HUES6 (cell line): ENCODE measurements around the gene NGEF.

Experiments
- H3K27ac ChIP-seq: 2 replicates; pipeline ENCODE4 v1.7.0; 2013; ENCODE audit warnings: low read depth, mild to moderate bottlenecking, low read length, inconsistent platforms
- H3K27me3 ChIP-seq: 2 replicates; pipeline ENCODE4 v1.6.1; 2013; ENCODE audit warnings: low read length; ENCODE audit not compliant: control insufficient read depth, insufficient read depth
- H3K36me3 ChIP-seq: 2 replicates; pipeline ENCODE4 v1.6.1; 2013; ENCODE audit warnings: low read length; ENCODE audit not compliant: control insufficient read depth, insufficient read depth
- H3K4me1 ChIP-seq: 2 replicates; pipeline ENCODE4 v1.6.1; 2013; ENCODE audit warnings: low read length; ENCODE audit not compliant: control insufficient read depth, insufficient read depth
- H3K4me3 ChIP-seq: 2 replicates; pipeline ENCODE4 v1.5.1; 2013; ENCODE audit warnings: low read depth, low read length
- H3K9ac ChIP-seq: one replicate; pipeline ENCODE4 v1.6.1; 2013; ENCODE audit warnings: mild to moderate bottlenecking, low read length
- H3K9me3 ChIP-seq: 2 replicates; pipeline ENCODE4 v1.6.1; 2013; ENCODE audit warnings: low read depth, low read length; ENCODE audit not compliant: control insufficient read depth, insufficient read depth

NGEF gene

GRCh38 chr2:232955856-232956255, 57.2 kb downstream of the NGEF start:
- Histone ChIP-seq H3K9ac (no peak overlapping the region), H3K27me3 (no peaks in the 10 kb centered on the region), H3K36me3 (no peaks in the 10 kb centered on the region), H3K4me3 (no peak overlapping the region), H3K4me1 (no peaks in the 10 kb centered on the region), H3K27ac (no peak overlapping the region), H3K9me3 (peaks cover 10% of the 10 kb centered on the region; the same call in 1 of the 2 replicates)

GRCh38 chr2:232954691-232955090, 58.4 kb downstream of the NGEF start:
- Histone ChIP-seq H3K9ac (no peak overlapping the region), H3K27me3 (no peaks in the 10 kb centered on the region), H3K4me3 (no peak overlapping the region), H3K4me1 (no peaks in the 10 kb centered on the region), H3K9me3 (peaks cover 6% of the 10 kb centered on the region; the same call in 1 of the 2 replicates), H3K36me3 (no peaks in the 10 kb centered on the region), H3K27ac (no peak overlapping the region)

- H3K4me1 ChIP-seq = no peaks in the 10 kb centered on the region
- H3K9me3 ChIP-seq = no peaks in the 10 kb centered on the region
- no peak overlapping the region for H3K9ac ChIP-seq
- no peaks in the 10 kb centered on the region for H3K27me3 ChIP-seq
- no peak overlapping the region for H3K4me3 ChIP-seq
- H3K36me3 ChIP-seq = no peaks in the 10 kb centered on the region
- H3K27ac ChIP-seq = no peak overlapping the region
These were observed 61.2 kb downstream of the NGEF start for GRCh38 chr2:232951891-232952290.

- Histone ChIP-seq H3K36me3 (no peaks in the 10 kb centered on the region), H3K27ac (no peak overlapping the region), H3K27me3 (no peaks in the 10 kb centered on the region), H3K4me1 (no peaks in the 10 kb centered on the region), H3K4me3 (no peak overlapping the region), H3K9ac (no peak overlapping the region), H3K9me3 (no peaks in the 10 kb centered on the region)
These were observed 61.9 kb downstream of the NGEF start for GRCh38 chr2:232951181-232951580.

GRCh38 chr2:232950751-232951150, 62.3 kb downstream of the NGEF start:
- H3K27me3 ChIP-seq = no peaks in the 10 kb centered on the region
- no peak overlapping the region for H3K9ac ChIP-seq
- H3K4me3 ChIP-seq = no peak overlapping the region
- H3K36me3 ChIP-seq = no peaks in the 10 kb centered on the region
- no peak overlapping the region for H3K27ac ChIP-seq
- H3K4me1 ChIP-seq = no peaks in the 10 kb centered on the region
- H3K9me3 ChIP-seq = no peaks in the 10 kb centered on the region

GRCh38 chr2:232949016-232949415, 64.0 kb downstream of the NGEF start:
- no peaks in the 10 kb centered on the region for H3K36me3 ChIP-seq
- no peaks in the 10 kb centered on the region for H3K9me3 ChIP-seq
- H3K9ac ChIP-seq = no peak overlapping the region
- no peaks in the 10 kb centered on the region for H3K4me1 ChIP-seq
- no peak overlapping the region for H3K27ac ChIP-seq
- no peak overlapping the region for H3K4me3 ChIP-seq
- H3K27me3 ChIP-seq = no peaks in the 10 kb centered on the region

- Histone ChIP-seq H3K9ac (no peak overlapping the region), H3K9me3 (0 out of 2 replicates have a peak, but pooled peaks cover 4% of the 10 kb centered on the region), H3K4me3 (no peak overlapping the region), H3K4me1 (no peaks in the 10 kb centered on the region), H3K36me3 (no peaks in the 10 kb centered on the region), H3K27me3 (no peaks in the 10 kb centered on the region), H3K27ac (no peak overlapping the region)
These were observed 70.2 kb downstream of the NGEF start for GRCh38 chr2:232942831-232943230.

GRCh38 chr2:232941912-232942594, 71.0 kb downstream of the NGEF start:
- Histone ChIP-seq H3K27me3 (no peaks in the 10 kb centered on the region), H3K36me3 (no peaks in the 10 kb centered on the region), H3K4me3 (no peak overlapping the region), H3K27ac (no peak overlapping the region), H3K4me1 (no peaks in the 10 kb centered on the region; the same call in 1 of the 2 replicates), H3K9ac (no peak overlapping the region), H3K9me3 (0 out of 2 replicates have a peak, but pooled peaks cover 4% of the 10 kb centered on the region)

GRCh38 chr2:232941400-232941799, 71.7 kb downstream of the NGEF start:
- Histone ChIP-seq H3K4me3 (no peak overlapping the region), H3K9me3 (0 out of 2 replicates have a peak, but pooled peaks cover 4% of the 10 kb centered on the region), H3K4me1 (no peaks in the 10 kb centered on the region; the same call in 1 of the 2 replicates), H3K36me3 (no peaks in the 10 kb centered on the region), H3K27me3 (no peaks in the 10 kb centered on the region), H3K27ac (no peak overlapping the region), H3K9ac (no peak overlapping the region)

GRCh38 chr2:232940724-232941123, 72.3 kb downstream of the NGEF start:
- Histone ChIP-seq H3K27ac (no peak overlapping the region), H3K36me3 (no peaks in the 10 kb centered on the region), H3K27me3 (no peaks in the 10 kb centered on the region), H3K4me3 (no peak overlapping the region), H3K9ac (no peak overlapping the region), H3K4me1 (no peaks in the 10 kb centered on the region; the same call in 1 of the 2 replicates), H3K9me3 (0 out of 2 replicates have a peak, but pooled peaks cover 4% of the 10 kb centered on the region)

- Histone ChIP-seq H3K4me3 (no peak overlapping the region), H3K9me3 (0 out of 2 replicates have a peak, but pooled peaks cover 4% of the 10 kb centered on the region), H3K4me1 (no peaks in the 10 kb centered on the region; the same call in 1 of the 2 replicates), H3K27ac (no peak overlapping the region), H3K27me3 (no peaks in the 10 kb centered on the region), H3K9ac (no peak overlapping the region), H3K36me3 (no peaks in the 10 kb centered on the region)
These were observed 75.7 kb downstream of the NGEF start for GRCh38 chr2:232937278-232937906.
